Measurements from ENCODE around the gene SBF1. TPM values are rescaled to one million over a fixed set of nuclear protein-coding genes. Genes with fewer than 3 reads are reported as not detected.

Gene SBF1
- total and polyA plus RNA-seq, 2 of the 13 experiments (the other 11 are each of a cell fraction or from before 2014, with no cell fraction given) = 31.7 to 40.9 TPM

DNA sequence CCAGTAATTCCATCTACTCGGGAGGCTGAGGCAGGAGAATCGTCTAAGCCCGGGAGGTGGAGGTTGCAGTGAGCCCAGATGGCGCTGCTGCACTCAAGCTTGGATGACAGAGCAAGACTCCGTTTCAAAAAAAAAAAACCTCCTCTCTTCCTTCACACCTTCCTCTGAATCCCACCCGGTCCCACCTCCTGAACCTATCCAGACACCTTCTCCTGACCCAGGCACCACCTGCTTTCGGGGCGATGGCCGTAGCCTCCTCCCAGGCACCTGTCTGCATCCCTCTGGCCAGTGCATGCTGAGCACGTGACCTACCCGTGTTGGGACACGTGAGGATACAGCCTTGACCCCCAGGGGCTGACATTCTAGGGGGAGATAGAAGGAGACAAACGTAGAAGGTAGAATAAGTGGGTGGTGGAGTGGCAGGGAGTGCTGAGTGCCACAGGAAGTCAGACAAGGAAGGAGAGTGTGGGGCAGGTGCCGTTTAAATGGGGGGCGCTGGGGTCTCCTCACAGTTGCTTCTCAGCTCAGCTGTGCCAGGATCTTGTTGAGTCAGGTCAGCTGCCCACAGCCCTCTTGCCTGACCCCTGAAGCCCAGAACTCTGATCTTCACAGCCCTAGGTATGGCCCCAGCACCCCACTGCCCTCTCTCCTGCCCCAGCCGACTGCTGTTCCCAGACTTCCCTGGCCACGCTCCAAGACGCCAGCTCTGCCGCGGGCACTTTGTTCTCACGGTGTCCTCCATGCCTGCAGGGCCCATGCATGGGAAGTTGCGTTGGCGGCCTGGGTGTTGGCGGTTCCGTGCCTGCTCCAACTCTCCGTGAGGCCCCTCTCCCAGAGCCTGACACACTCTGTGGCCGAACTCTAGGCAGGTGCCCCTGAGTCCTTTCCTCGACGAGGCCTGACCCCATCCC lies 10.6 kb upstream of the SBF1 start (continued):
- TF ChIP-seq SNAPC4 (CRISPR knock-in tag; IDR thresholded peaks at IDR 0.05) (no peak), TP53 (CRISPR knock-in tag; conservative IDR thresholded peaks at IDR 0.05) (no peak), GABPA (IDR thresholded peaks at IDR 0.05; ENCODE audit: low read depth, low read length) (no peak), GABPA (CRISPR knock-in tag; IDR thresholded peaks at IDR 0.05; ENCODE audit: low read depth) (0 out of 2 replicates have a peak, but pooled peaks have one; percentile 8), AGO2 (optimal IDR thresholded peaks at IDR 0.05; ENCODE audit: low read depth, low read length) (peak; percentile 83), ARID5B (CRISPR knock-in tag; IDR thresholded peaks at IDR 0.05) (peak; percentile 47), BCL3 (CRISPR knock-in tag; IDR thresholded peaks at IDR 0.05) (no peak), FOXA1 (IDR thresholded peaks at IDR 0.05) (no peak), FOXA1 (CRISPR knock-in tag; IDR thresholded peaks at IDR 0.05) (no peak), SSRP1 (CRISPR knock-in tag; IDR thresholded peaks at IDR 0.05) (peak; percentile 89), TSC22D2 (CRISPR knock-in tag; IDR thresholded peaks at IDR 0.05; ENCODE audit: borderline replicate concordance) (0 out of 2 replicates have a peak, but pooled peaks have one; percentile 30), ZBTB49 (CRISPR knock-in tag; IDR thresholded peaks at IDR 0.05; ENCODE audit: borderline replicate concordance) (no peak), ARNTL (CRISPR knock-in tag; IDR thresholded peaks at IDR 0.05) (peak; percentile 100), MBNL3 (CRISPR knock-in tag; conservative IDR thresholded peaks at IDR 0.05) (0 out of 2 replicates have a peak, but pooled peaks have one; percentile 49)
- TF ChIP-seq, protein P1, sequence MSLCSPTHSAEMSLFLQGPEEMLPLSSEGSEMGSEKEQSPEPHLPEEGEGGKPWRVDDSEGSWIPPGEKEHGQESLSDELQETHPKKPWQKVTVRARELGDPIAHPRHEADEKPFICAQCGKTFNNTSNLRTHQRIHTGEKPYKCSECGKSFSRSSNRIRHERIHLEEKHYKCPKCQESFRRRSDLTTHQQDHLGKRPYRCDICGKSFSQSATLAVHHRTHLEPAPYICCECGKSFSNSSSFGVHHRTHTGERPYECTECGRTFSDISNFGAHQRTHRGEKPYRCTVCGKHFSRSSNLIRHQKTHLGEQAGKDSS (CRISPR knock-in tag; IDR thresholded peaks at IDR 0.05; ENCODE audit: borderline replicate concordance, low read depth) = 0 out of 2 replicates have a peak, but pooled peaks have one; percentile 25

Data from HepG2 (cell line).